Common myeloid progenitor, CD34-positive (primary cell): ENCODE data around the gene DUSP5.

Experiments
- CTCF ChIA-PET: fragments of 350-600 bp; sonication (Branson Sonifier 250); formaldehyde crosslinking; loops from one replicate; lab custom pipeline; 2021; ENCODE audit warnings: antibody characterized with exemption; lab: Charles Lee
- POLR2A ChIA-PET: fragments of 350-600 bp; sonication (Branson Sonifier 250); formaldehyde crosslinking; loops from one replicate; lab custom pipeline; 2021; ENCODE audit warnings: antibody characterized with exemption; lab: Charles Lee
- DNase-seq, 3 donors: peaks; one replicate each; pipeline versions ENCODE4 v3.0.0 to v3.0.0-alpha.2; 2013
- H3K27ac ChIP-seq, 2 experiments: 1 replicate in 1 of 2; 2 replicates in 1 of 2; pipeline ENCODE4 v1.7.0; 2013; ENCODE audit warnings: inconsistent platforms in 2 of 2, low read length in 2 of 2, mild to moderate bottlenecking in 2 of 2, low read depth in 1 of 2, moderate library complexity in 1 of 2; ENCODE audit not compliant: severe bottlenecking in 2 of 2, insufficient read depth in 1 of 2, poor library complexity in 1 of 2
- H3K27me3 ChIP-seq, 5 experiments: replicated peaks in 2 of 5; 1 replicate in 3 of 5; 2 replicates in 2 of 5; pipeline versions ENCODE4 v1.6.1 to v1.7.0; 2013; ENCODE audit warnings: low read length in 4 of 5, mild to moderate bottlenecking in 2 of 5, moderate library complexity in 2 of 5, inconsistent platforms in 1 of 5; ENCODE audit not compliant: insufficient read depth in 5 of 5, control insufficient read depth in 4 of 5
- H3K36me3 ChIP-seq, 4 experiments: 1 replicate in 2 of 4; 2 replicates in 2 of 4; pipeline versions ENCODE4 v1.6.1 to v1.7.0; 2013; ENCODE audit warnings: low read length in 3 of 4, control low read depth in 1 of 4, mild to moderate bottlenecking in 1 of 4; ENCODE audit not compliant: control insufficient read depth in 4 of 4, insufficient read depth in 4 of 4
- H3K4me1 ChIP-seq, 4 experiments: 1 replicate in 3 of 4; 2 replicates in 1 of 4; pipeline versions ENCODE4 v1.6.1 to v1.7.1; 2013; ENCODE audit warnings: low read length in 3 of 4, mild to moderate bottlenecking in 3 of 4, control low read depth in 1 of 4, inconsistent platforms in 1 of 4, moderate library complexity in 1 of 4; ENCODE audit not compliant: control insufficient read depth in 4 of 4, insufficient read depth in 4 of 4; ENCODE audit errors: control extremely low read depth in 1 of 4
- H3K4me3 ChIP-seq, 7 experiments: 1 replicate in 4 of 7; 2 replicates in 3 of 7; pipeline versions ENCODE4 v1.5.1 to v1.7.0; 2013; ENCODE audit warnings: mild to moderate bottlenecking in 7 of 7, low read length in 6 of 7, moderate library complexity in 6 of 7, inconsistent platforms in 2 of 7, low read depth in 2 of 7, control low read depth in 1 of 7; ENCODE audit not compliant: insufficient read depth in 4 of 7, control insufficient read depth in 1 of 7; ENCODE audit errors: extremely low read depth in 1 of 7
- H3K9me3 ChIP-seq, 5 experiments: 1 replicate in 4 of 5; 2 replicates in 1 of 5; pipeline versions ENCODE4 v1.6.1 to v1.7.1; 2013; ENCODE audit warnings: low read length in 4 of 5, mild to moderate bottlenecking in 2 of 5, inconsistent platforms in 1 of 5, low read depth in 1 of 5, moderate library complexity in 1 of 5; ENCODE audit not compliant: control insufficient read depth in 4 of 5, insufficient read depth in 2 of 5; ENCODE audit errors: control extremely low read depth in 1 of 5
- WGBS: methylation state at CpG from one replicate; pipeline ENCODE4 v1.1.5; 2013; ENCODE audit not compliant: insufficient coverage; 5-methylcytosine and 5-hydroxymethylcytosine counted together

Gene DUSP5

DNA sequence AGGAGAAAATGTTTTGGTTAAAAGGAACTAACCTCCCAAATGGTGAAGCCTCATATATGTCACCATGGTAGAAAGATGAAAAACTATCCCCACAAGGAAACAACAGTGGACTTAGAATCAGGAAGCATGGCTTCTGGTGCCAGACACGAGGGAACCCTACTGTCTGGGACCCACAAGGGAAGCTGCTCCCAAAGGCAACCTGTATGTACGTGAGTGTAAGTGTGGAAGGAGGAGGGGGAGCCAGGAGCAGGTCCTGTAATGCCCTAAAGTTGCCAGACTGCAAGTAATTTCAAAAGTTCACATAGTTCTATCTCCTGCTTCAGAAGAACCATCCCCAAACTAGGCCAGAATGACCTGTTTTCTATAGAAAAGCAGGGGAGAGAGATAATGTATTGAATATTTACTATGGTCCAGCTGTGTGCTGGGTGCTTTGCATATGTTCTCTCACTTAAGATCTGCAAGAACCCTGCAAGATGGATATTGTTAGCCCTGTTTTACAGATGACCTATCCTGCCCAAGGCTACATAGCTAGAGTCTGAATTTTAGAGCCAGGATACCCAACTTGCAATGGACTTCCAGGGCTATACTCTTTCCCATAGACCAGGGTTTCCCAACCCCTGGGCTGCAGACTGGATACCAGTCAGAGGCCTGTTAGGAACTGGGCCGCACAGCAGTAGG lies 19.2 kb downstream of the DUSP5 start:
- WGBS: 100% methylated on average over 2 of the region's 3 CpGs
- CTCF ChIA-PET: interaction anchor here (1.4 kb wide), 1 partner anchor 9 kb away, joined by 4 read pairs; no protein-coding TSS in a partner anchor

DNA sequence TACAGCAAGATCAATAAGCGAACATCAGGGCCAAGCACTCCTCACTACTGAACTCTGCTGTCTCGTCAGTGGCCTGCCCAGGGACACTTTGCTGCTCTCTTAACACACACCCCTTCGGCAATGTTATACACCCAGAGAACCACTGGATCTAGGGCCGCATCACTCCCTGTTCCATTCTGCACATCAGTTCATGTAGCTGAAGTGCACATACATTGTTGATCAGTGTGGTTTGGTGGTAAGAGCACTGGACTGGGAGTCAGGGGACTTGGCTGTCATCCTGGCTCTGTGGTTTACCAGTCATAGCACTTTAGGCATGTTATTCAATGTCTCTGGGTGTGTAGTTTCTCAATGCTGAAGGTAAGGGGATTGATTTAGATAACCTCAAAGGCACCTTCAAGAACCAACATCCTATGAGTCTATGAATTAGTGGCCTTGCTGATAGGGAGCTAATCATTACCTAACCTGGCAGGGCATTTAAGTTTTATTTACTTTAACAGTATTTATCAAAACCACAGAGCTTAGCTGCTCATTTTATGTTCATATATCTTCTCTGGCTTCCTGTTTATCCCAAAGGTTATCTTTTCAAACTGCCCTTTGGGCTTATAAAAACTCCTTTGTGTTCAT lies 24.8 kb downstream of the DUSP5 start:
- H3K27me3 ChIP-seq: no peaks in the 10 kb centered on the region
- no peak overlapping the region for H3K27ac ChIP-seq
- H3K36me3 ChIP-seq: no peaks in the 10 kb centered on the region
- H3K4me3 ChIP-seq: no peak overlapping the region
- no peaks in the 10 kb centered on the region for H3K9me3 ChIP-seq
- H3K4me1 ChIP-seq: peaks cover 0 to 5% (median 0%) of the 10 kb centered on the region in 4 experiments
- ChIA-PET CTCF (interaction anchor here (0.7 to 1.9 kb wide), 2 partner anchors 14 to 213 kb away, joined by 3 to 4 read pairs; no protein-coding TSS in a partner anchor), POLR2A (no interaction called here)
- 100% methylated on average over 4 of the region's 4 CpGs for WGBS
- DNase-seq: no peak

More for the DNA sequence above, 19.2 kb downstream of the DUSP5 start:
- POLR2A ChIA-PET: no interaction called here
- Histone ChIP-seq H3K4me3 (no peak overlapping the region), H3K9me3 (no peaks in the 10 kb centered on the region), H3K4me1 (no peaks in the 10 kb centered on the region), H3K36me3 (no peaks in the 10 kb centered on the region), H3K27ac (no peak overlapping the region), H3K27me3 (no peaks in the 10 kb centered on the region)
- DNase-seq: no peak

DNA sequence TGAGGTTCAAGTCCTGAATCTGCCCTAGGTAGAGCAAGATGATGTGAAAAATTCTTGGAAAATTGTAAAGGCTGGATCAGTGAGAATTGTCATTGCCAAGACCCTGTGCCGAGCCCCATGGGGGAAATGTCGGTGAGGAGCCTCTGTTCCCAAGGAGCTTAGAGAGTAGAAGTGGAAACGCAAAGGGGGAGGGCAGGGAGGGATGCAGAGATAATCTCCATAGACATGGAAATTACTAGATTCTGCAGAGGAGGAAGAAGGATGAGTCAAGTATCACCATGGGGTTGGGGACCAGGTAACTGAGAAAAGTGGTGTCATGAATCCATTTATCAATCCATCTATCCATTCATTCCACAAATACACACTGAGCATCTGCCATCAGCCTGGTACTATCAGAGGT lies 26.0 kb downstream of the DUSP5 start:
- peaks cover 0 to 10% (median 0%) of the 10 kb centered on the region in 4 experiments for H3K4me1 ChIP-seq
- WGBS: 93% methylated on average over 3 of the region's 3 CpGs
- H3K27me3 ChIP-seq: no peaks in the 10 kb centered on the region
- POLR2A ChIA-PET: no interaction called here
- H3K4me3 ChIP-seq: no peak overlapping the region
- CTCF ChIA-PET: interaction anchor here (1.9 kb wide), 1 partner anchor 15 kb away, joined by 4 read pairs; no protein-coding TSS in a partner anchor
- no peak overlapping the region for H3K27ac ChIP-seq
- DNase-seq: no peak
- H3K9me3 ChIP-seq: no peaks in the 10 kb centered on the region
- H3K36me3 ChIP-seq: no peaks in the 10 kb centered on the region

DNA sequence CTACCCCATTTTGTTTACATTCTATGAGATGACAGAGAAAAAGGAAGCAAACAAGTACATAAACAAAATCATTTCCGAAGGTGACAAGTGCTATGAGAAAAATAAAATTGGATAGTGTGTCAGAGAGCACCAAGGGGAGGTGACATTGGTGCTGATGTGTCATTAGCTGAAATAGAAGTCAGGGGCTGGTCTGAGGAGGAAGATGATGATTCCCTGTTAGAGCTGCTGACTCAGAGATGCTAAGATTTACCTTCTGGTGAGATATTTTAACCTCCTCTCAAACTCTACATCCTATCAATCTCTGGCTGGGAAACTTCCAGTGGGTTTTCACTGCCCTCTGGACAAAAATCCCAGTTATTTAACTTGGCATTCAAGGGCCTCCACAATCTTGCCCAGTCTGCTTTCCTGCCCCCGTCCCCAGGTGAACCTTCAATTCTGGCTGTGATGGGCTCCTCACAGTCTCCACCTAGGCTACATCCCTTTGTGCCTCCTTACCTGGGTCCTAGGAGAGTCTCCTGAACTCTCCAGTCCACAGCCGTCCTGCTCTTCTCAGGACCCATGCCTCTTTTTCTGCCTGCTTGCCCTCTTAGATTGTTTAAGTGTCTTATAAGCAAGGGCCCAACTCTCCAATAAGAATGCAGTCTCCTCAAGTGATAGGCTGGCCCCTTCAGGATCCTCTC lies 26.6 kb downstream of the DUSP5 start:
- WGBS: 100% methylated on average over 2 of the region's 3 CpGs
- POLR2A ChIA-PET: no interaction called here
- Histone ChIP-seq H3K4me3 (no peak overlapping the region), H3K4me1 (peaks cover 0 to 10% (median under 1%) of the 10 kb centered on the region in 4 experiments), H3K9me3 (no peaks in the 10 kb centered on the region), H3K36me3 (no peaks in the 10 kb centered on the region), H3K27ac (no peak overlapping the region), H3K27me3 (no peaks in the 10 kb centered on the region)
- CTCF ChIA-PET: interaction anchor here (1.0 kb wide), 1 partner anchor 17 kb away, joined by 3 read pairs; no protein-coding TSS in a partner anchor
- no peak for DNase-seq

DNA sequence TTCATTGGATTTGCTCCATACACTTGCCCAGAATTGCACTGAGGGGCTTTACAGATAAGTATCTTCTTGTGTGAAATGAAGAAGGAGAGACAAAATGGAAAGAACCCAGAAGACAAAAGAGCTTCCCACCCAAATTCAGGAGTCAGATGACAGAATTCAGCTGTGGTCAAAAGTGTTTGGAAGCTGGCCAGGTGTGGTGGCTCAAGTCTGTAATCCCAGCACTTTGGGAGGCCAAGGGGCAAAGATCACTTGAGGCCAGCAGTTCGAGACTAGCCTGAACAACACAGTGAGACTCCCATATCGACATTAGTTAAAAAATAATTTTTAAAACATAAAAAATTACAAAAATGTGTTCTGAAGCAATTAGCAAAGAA lies 27.1 kb downstream of the DUSP5 start:
- no peak for DNase-seq
- Histone ChIP-seq H3K36me3 (no peaks in the 10 kb centered on the region), H3K4me1 (peaks cover 0 to 10% (median under 1%) of the 10 kb centered on the region in 4 experiments), H3K4me3 (no peak overlapping the region), H3K27me3 (no peaks in the 10 kb centered on the region), H3K27ac (no peak overlapping the region), H3K9me3 (no peaks in the 10 kb centered on the region)
- POLR2A ChIA-PET: no interaction called here
- WGBS: no CpG with 5 or more reads among the region's 2 CpGs
- CTCF ChIA-PET: interaction anchor here (1.0 kb wide), 1 partner anchor 18 kb away, joined by 3 read pairs; no protein-coding TSS in a partner anchor

DNA sequence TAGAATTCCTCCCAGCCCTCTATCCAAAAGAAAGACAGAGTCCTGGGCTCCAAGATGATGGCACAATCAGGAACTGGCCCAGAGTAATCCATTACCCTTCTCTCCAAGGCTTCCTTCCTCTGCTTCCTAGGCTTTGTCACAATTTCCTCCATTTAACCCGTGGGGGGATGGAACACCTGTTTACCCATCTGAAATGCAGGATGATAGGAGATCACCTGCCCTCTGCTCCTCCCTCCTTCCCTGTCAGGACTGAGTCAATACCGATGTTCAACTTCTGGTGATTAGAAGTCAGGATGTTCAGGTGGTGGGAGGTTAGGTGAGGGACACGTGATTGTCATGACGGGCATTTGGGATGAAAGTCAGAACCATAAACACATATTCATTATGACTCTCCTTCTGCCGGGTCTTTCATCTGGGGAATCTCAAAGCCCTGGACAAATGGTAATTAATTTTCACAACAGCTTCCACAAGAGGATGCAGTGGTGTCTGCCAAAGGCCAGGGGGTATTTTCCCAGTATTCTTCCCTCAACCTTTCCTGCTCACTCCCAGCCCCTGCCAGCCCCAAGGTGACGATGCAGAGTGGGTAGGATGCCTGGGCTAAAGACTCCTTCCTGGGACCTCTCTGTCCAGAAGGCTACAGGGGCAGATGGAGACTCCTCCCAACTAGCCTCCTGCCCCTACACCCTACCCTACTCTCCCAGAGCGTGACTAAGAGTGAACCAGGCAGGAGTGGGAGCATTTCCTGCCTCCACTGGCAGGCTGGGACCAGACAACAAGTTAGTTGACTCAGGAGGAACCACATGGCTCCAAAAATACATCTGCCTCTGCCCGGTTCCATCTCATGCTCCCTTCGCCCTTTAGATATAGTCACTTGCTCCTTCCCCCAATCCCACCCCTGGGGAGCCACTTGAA lies 27.9 kb downstream of the DUSP5 start:
- ChIA-PET CTCF (interaction anchor here (1.0 kb wide), 1 partner anchor 18 kb away, joined by 3 read pairs; no protein-coding TSS in a partner anchor), POLR2A (no interaction called here)
- 60% methylated on average over 2 of the region's 9 CpGs for WGBS
- Histone ChIP-seq H3K4me1 (peaks cover 0 to 15% (median 4%) of the 10 kb centered on the region in 4 experiments), H3K9me3 (no peaks in the 10 kb centered on the region), H3K36me3 (no peaks in the 10 kb centered on the region), H3K27ac (no peak overlapping the region), H3K27me3 (peaks cover 0 to 6% (median 3%) of the 10 kb centered on the region in 5 experiments), H3K4me3 (no peak overlapping the region)
- DNase-seq: no peak
